ENCODE data around the gene CDNF.
"Not testable (repeated sequence)": the region's sequence is repeated elsewhere in the genome, so short reads cannot be mapped to it uniquely, and the experiment has no call there.

The CDNF gene

GRCh38 chr10:14838582-14839304, 906 bp upstream of the CDNF start:
- DNase-seq (ENCODE audit: low spot score), result peak; percentile 19

- DNase-seq (ENCODE audit: low spot score), result peak; percentile 5
Observed at GRCh38 chr10:14837003-14837756, 657 bp downstream of the CDNF start.

- DNase-seq (ENCODE audit: low spot score), result no peak
Observed at GRCh38 chr10:14836208-14836607, 1.6 kb downstream of the CDNF start.

GRCh38 chr10:14833106-14833505, 4.7 kb downstream of the CDNF start:
- no peak for DNase-seq (ENCODE audit: low spot score)

- DNase-seq (ENCODE audit: low spot score), result no peak
Observed at GRCh38 chr10:14826076-14826829, 11.6 kb downstream of the CDNF start.

GRCh38 chr10:14823966-14824365, 13.9 kb downstream of the CDNF start:
- no peak for DNase-seq (ENCODE audit: low spot score)

GRCh38 chr10:14822879-14823755, 14.7 kb downstream of the CDNF start:
- DNase-seq (ENCODE audit: low spot score), result peak; percentile 66

- no peak for DNase-seq (ENCODE audit: low spot score)
Observed at GRCh38 chr10:14821635-14822375, 16.0 kb downstream of the CDNF start.

GRCh38 chr10:14820775-14821154, 17.1 kb downstream of the CDNF start:
- DNase-seq (ENCODE audit: low spot score), result no peak

- DNase-seq (ENCODE audit: low spot score), result peak; percentile 74
Observed at GRCh38 chr10:14820010-14820774, 17.6 kb downstream of the CDNF start.

GRCh38 chr10:14816717-14817116, 21.1 kb downstream of the CDNF start:
- not testable (repeated sequence) for DNase-seq (ENCODE audit: low spot score)

- no peak for DNase-seq (ENCODE audit: low spot score)
Observed at GRCh38 chr10:14815681-14816080, 22.2 kb downstream of the CDNF start.

- no peak for DNase-seq (ENCODE audit: low spot score)
Observed at GRCh38 chr10:14812271-14812670, 25.6 kb downstream of the CDNF start.

GRCh38 chr10:14810969-14811953, 26.6 kb downstream of the CDNF start:
- DNase-seq (ENCODE audit: low spot score), result no peak

- no peak for DNase-seq (ENCODE audit: low spot score)
Observed at GRCh38 chr10:14806318-14806717, 31.5 kb downstream of the CDNF start.

GRCh38 chr10:14803827-14804226, 34.0 kb downstream of the CDNF start:
- DNase-seq (ENCODE audit: low spot score), result no peak

- DNase-seq (ENCODE audit: low spot score), result no peak
Observed at GRCh38 chr10:14801723-14802122, 36.1 kb downstream of the CDNF start.

GRCh38 chr10:14800397-14800796, 37.4 kb downstream of the CDNF start:
- DNase-seq (ENCODE audit: low spot score), result no peak

GRCh38 chr10:14798636-14799035, 39.2 kb downstream of the CDNF start:
- DNase-seq (ENCODE audit: low spot score), result no peak

All from AG08395 (cell line).